MM.1S (cell line): ENCODE measurements around the gene LDLRAD4.

Experiments used
- DNase-seq: peaks from one replicate; pipeline ENCODE4 v3.0.0-alpha.2; 2015
- H2AFZ ChIP-seq: fragments of 300-600 bp; sonication (generic); 2 replicates; pipeline ENCODE4 v1.6.0; 2016; ENCODE audit warnings: antibody characterized with exemption, low read length
- H3F3A ChIP-seq: fragments of 300-600 bp; sonication (generic); 2 replicates; pipeline ENCODE4 v1.6.1; 2016; ENCODE audit warnings: mild to moderate bottlenecking, antibody characterized with exemption, low read length, moderate library complexity, mixed read lengths; ENCODE audit not compliant: insufficient read depth
- H3K27ac ChIP-seq: fragments of 300-600 bp; sonication (generic); 2 replicates; pipeline ENCODE4 v1.5.1; 2016; ENCODE audit warnings: mild to moderate bottlenecking, low read length
- H3K27me3 ChIP-seq: fragments of 300-600 bp; sonication (generic); replicated peaks from 2 replicates; pipeline ENCODE4 v1.6.0; 2016; ENCODE audit warnings: low read length; ENCODE audit not compliant: insufficient read depth
- H3K36me3 ChIP-seq: fragments of 300-600 bp; sonication (generic); replicated peaks from 2 replicates; pipeline ENCODE4 v1.6.1; 2016; ENCODE audit warnings: mild to moderate bottlenecking, low read length, mixed read lengths; ENCODE audit not compliant: insufficient read depth
- H3K4me1 ChIP-seq: fragments of 300-600 bp; sonication (generic); 2 replicates; pipeline ENCODE4 v1.6.1; 2016; ENCODE audit warnings: low read length, mixed read lengths
- H3K4me2 ChIP-seq: fragments of 300-600 bp; sonication (generic); 2 replicates; pipeline ENCODE4 v1.6.0; 2016; ENCODE audit warnings: low read depth, low read length
- H3K4me3 ChIP-seq: fragments of 300-600 bp; sonication (generic); 2 replicates; pipeline ENCODE4 v1.5.1; 2016; ENCODE audit warnings: low read length, mixed read lengths
- H3K79me2 ChIP-seq: fragments of 300-600 bp; sonication (generic); 2 replicates; pipeline ENCODE4 v1.6.1; 2016; ENCODE audit warnings: mixed run types, low read length, mixed read lengths
- H3K9ac ChIP-seq: fragments of 300-600 bp; sonication (generic); 2 replicates; pipeline ENCODE4 v1.6.1; 2016; ENCODE audit warnings: low read length, mixed read lengths
- H3K9me2 ChIP-seq: fragments of 300-600 bp; sonication (generic); replicated peaks from 2 replicates; pipeline ENCODE4 v1.6.1; 2016; ENCODE audit warnings: mild to moderate bottlenecking, low read length, mixed read lengths; ENCODE audit not compliant: insufficient read depth
- H3K9me3 ChIP-seq: fragments of 300-600 bp; sonication (generic); replicated peaks from 2 replicates; pipeline ENCODE4 v1.6.1; 2016; ENCODE audit warnings: mild to moderate bottlenecking, low read length, mixed read lengths; ENCODE audit not compliant: insufficient read depth
- H4K20me1 ChIP-seq: fragments of 300-600 bp; sonication (generic); 2 replicates; pipeline ENCODE4 v1.6.1; 2016; ENCODE audit warnings: mild to moderate bottlenecking, low read length, moderate library complexity, mixed read lengths; ENCODE audit not compliant: insufficient read depth
- EZH2 ChIP-seq: fragments of 300-600 bp; sonication (generic); optimal IDR thresholded peaks from 2 replicates; pipeline ENCODE3; 2017; ENCODE audit warnings: low read depth, mild to moderate bottlenecking, antibody characterized with exemption, low read length, mixed read lengths
- EZH2phosphoT487 ChIP-seq: fragments of 300-600 bp; sonication (generic); IDR thresholded peaks from 2 replicates; pipeline ENCODE4 v1.6.1; 2018; ENCODE audit warnings: antibody characterized with exemption, low read length
- TF ChIP-seq, protein P1 (sequence below): fragments of 300-600 bp; sonication (generic); IDR thresholded peaks from 2 replicates; pipeline ENCODE4 v1.5.1; 2016; ENCODE audit warnings: antibody characterized with exemption, low read length, mixed read lengths

The LDLRAD4 gene

DNA sequence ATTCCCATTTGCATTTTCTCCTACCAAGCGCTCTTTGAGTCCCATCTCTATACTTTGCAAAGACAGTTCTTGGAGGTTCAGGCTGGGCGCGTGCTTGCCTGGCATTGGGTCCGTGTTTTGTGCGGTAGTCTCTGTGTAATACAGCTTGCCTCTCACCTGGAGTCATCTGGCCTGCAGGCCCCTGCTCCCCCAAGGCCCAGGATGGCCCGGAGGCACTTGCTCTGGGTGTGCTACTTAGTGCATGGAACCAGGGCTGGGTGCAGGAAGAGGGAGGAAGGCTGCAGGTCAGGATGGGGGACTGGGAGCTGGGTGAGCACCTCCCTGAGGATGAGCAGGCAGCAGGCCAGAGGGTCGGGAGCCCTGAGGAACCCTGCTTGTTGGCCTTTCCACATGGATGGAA is 220.9 kb downstream of the LDLRAD4 start:
- Histone ChIP-seq H3K79me2 (no peaks in the 10 kb centered on the region), H3K9me3 (no peaks in the 10 kb centered on the region), H3K4me3 (no peak overlapping the region), H3K4me1 (peaks cover 16% of the 10 kb centered on the region; the same call in 1 of the 2 replicates), H3K36me3 (no peaks in the 10 kb centered on the region), H3K27me3 (no peaks in the 10 kb centered on the region), H2AFZ (no peak overlapping the region), H4K20me1 (no peaks in the 10 kb centered on the region), H3K9ac (no peak overlapping the region), H3F3A (peaks cover 8% of the 10 kb centered on the region; the same call in 1 of the 2 replicates), H3K9me2 (no peaks in the 10 kb centered on the region), H3K27ac (no peak overlapping the region), H3K4me2 (no peak overlapping the region)
- TF ChIP-seq EZH2phosphoT487 (no peak), EZH2 (no peak)
- TF ChIP-seq, protein P1, sequence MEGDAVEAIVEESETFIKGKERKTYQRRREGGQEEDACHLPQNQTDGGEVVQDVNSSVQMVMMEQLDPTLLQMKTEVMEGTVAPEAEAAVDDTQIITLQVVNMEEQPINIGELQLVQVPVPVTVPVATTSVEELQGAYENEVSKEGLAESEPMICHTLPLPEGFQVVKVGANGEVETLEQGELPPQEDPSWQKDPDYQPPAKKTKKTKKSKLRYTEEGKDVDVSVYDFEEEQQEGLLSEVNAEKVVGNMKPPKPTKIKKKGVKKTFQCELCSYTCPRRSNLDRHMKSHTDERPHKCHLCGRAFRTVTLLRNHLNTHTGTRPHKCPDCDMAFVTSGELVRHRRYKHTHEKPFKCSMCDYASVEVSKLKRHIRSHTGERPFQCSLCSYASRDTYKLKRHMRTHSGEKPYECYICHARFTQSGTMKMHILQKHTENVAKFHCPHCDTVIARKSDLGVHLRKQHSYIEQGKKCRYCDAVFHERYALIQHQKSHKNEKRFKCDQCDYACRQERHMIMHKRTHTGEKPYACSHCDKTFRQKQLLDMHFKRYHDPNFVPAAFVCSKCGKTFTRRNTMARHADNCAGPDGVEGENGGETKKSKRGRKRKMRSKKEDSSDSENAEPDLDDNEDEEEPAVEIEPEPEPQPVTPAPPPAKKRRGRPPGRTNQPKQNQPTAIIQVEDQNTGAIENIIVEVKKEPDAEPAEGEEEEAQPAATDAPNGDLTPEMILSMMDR: no peak
- DNase-seq: no peak

DNA sequence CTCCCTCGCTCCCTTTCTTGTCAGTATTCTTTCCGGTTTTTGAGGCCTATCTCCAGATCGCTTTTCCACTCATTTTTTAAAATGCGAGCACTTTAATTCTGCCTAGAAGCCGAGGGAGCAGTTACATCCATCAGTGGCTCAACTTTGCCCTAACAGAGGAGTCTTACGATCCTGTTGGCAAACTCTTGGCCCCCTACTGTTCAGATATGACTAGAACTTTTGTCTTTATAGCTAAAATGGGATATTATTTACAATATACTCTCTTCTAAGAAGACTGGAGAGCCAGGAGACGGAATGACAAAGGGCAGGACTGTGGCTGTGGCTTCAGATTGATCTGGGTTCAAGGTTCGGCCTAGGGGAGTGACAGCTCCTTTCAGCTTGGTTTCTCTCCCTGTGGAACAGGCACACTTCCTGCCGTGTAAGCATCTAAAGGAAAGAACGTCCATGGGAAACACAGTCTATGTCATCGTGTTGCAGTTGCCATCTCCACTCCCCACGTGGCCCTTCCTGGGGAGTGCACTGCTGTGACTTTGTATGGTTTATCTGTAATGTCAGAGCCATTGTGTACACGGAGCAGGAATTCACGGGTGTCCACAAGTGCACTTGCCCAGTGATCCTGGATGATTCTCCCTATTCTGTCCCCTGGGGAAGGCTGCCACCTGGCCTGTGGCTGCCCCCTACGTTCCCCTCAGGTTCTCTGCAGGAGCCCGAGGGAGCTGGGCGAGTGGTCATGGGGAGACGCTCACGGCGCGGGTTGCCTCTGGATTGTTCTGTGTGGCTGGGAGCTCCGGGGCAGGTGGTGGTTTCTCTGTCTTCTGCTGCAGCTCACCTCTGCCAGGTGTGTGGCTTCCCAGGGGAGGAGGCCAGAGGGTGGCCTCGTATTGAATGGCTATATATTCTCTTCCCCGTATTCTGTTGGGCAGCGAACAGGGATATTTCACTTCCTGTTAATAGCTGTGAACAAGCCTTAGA is 222.0 kb downstream of the LDLRAD4 start:
- Histone ChIP-seq H3K27ac (no peak overlapping the region), H3K79me2 (no peaks in the 10 kb centered on the region), H3K36me3 (no peaks in the 10 kb centered on the region), H2AFZ (no peak overlapping the region), H3K27me3 (no peaks in the 10 kb centered on the region), H3F3A (peaks cover 8% of the 10 kb centered on the region; the same call in 1 of the 2 replicates), H3K9me3 (no peaks in the 10 kb centered on the region), H3K9me2 (no peaks in the 10 kb centered on the region), H4K20me1 (no peaks in the 10 kb centered on the region), H3K4me3 (no peak overlapping the region), H3K4me1 (peaks cover 16% of the 10 kb centered on the region; the same call in 1 of the 2 replicates), H3K4me2 (no peak overlapping the region), H3K9ac (no peak overlapping the region)
- TF ChIP-seq, protein P1: no peak
- TF ChIP-seq EZH2phosphoT487: no peak
- no peak for TF ChIP-seq EZH2
- no peak for DNase-seq

DNA sequence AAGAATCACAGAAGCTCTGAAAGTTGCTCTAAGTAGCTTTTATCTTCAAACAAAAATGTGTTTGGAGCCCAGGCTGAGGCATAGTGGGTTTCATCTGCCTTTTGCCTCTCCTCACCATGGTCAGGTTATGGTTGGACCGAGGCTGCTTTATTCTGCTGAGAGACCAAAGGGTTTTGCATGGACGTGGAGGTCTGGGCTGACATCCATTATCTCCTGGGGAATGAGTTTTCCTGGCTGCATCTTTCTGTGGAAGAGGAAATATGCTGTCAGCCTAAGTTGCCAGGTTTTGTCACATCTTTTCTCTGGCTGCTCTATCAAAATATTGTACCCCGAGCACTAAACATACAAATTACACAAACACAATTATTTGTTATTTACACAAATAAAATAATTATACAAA is 223.2 kb downstream of the LDLRAD4 start:
- H3K79me2 ChIP-seq: no peaks in the 10 kb centered on the region
- peaks cover 16% of the 10 kb centered on the region; the same call in 1 of the 2 replicates for H3K4me1 ChIP-seq
- H3K4me3 ChIP-seq: no peak overlapping the region
- DNase-seq: no peak
- no peaks in the 10 kb centered on the region for H3K36me3 ChIP-seq
- TF ChIP-seq, protein P1: no peak
- no peak for TF ChIP-seq EZH2phosphoT487
- TF ChIP-seq EZH2: no peak
- H3K27ac ChIP-seq: no peak overlapping the region
- no peaks in the 10 kb centered on the region for H3K27me3 ChIP-seq
- H3K9ac ChIP-seq: no peak overlapping the region
- no peak overlapping the region for H2AFZ ChIP-seq
- H3K9me2 ChIP-seq: no peaks in the 10 kb centered on the region
- H3K4me2 ChIP-seq: no peak overlapping the region
- H3F3A ChIP-seq: peaks cover 8% of the 10 kb centered on the region; the same call in 1 of the 2 replicates
- H4K20me1 ChIP-seq: no peaks in the 10 kb centered on the region
- no peaks in the 10 kb centered on the region for H3K9me3 ChIP-seq
